Panc1 (cell line): ENCODE measurements around the gene FBXL16. TPM values are rescaled to one million over a fixed set of nuclear protein-coding genes. Genes with fewer than 3 reads are reported as not detected.

Source experiments
- ATAC-seq: fragments of 200-7000 bp; cut with Tn5 transposase; 2 replicates; pipeline ENCODE4 v1.9.1; 2020; ENCODE audit warnings: mild to moderate bottlenecking, moderate library complexity
- BruUV-seq: library from RNA; stranded (reverse); fragments of 400-500 nt; replicated peaks from 2 replicates; lab custom pipeline; 2021; lab: Mats Ljungman, UMichigan
- CTCF ChIA-PET: fragments of 300-600 bp; sonication (Branson Sonifier 250); formaldehyde crosslinking; loops from one replicate; lab custom pipeline; 2022; ENCODE audit warnings: antibody characterized with exemption; lab: Charles Lee
- POLR2A ChIA-PET: fragments of 300-600 bp; sonication (Branson Sonifier 250); formaldehyde crosslinking; loops from one replicate; lab custom pipeline; 2022; ENCODE audit warnings: antibody characterized with exemption; lab: Charles Lee
- DNase-seq: peaks from one replicate; pipeline ENCODE4 v3.0.0-alpha.2; 2010; ENCODE audit warnings: low read depth, low spot score
- H3K27ac ChIP-seq: 2 replicates; pipeline ENCODE4 v1.5.1; 2011; ENCODE audit warnings: mild to moderate bottlenecking, low read length, inconsistent platforms
- H3K27me3 ChIP-seq: fragments of 200-500 bp; sonication (Bioruptor generic); 2 replicates; pipeline ENCODE4 v1.6.0; 2014; ENCODE audit warnings: low read length, inconsistent platforms; ENCODE audit not compliant: control insufficient read depth, insufficient read depth
- H3K36me3 ChIP-seq: fragments of 200-500 bp; sonication (Bioruptor generic); 2 replicates; pipeline ENCODE4 v1.5.1; 2014; ENCODE audit warnings: inconsistent platforms, mild to moderate bottlenecking, low read length, moderate library complexity; ENCODE audit not compliant: control insufficient read depth, insufficient read depth
- H3K4me1 ChIP-seq: 2 replicates; pipeline ENCODE4 v1.5.1; 2011; ENCODE audit warnings: inconsistent platforms, mild to moderate bottlenecking, low read length, moderate library complexity; ENCODE audit not compliant: control insufficient read depth, insufficient read depth
- H3K4me3 ChIP-seq, 2 experiments: 2 replicates each; pipeline ENCODE4 v1.5.1; 2011 to 2012; ENCODE audit warnings: low read depth in 2 of 2, low read length in 2 of 2, mild to moderate bottlenecking in 2 of 2, inconsistent platforms in 1 of 2, moderate library complexity in 1 of 2
- H3K9me3 ChIP-seq: fragments of 200-500 bp; sonication (Bioruptor generic); 2 replicates; pipeline ENCODE4 v1.5.1; 2014; ENCODE audit warnings: low read depth, mild to moderate bottlenecking, inconsistent platforms, low read length, moderate library complexity; ENCODE audit not compliant: control insufficient read depth, insufficient read depth
- CTCF ChIP-seq: fragments of 450-650 bp; IDR thresholded peaks from 2 replicates; pipeline ENCODE4 v1.5.1; 2017; ENCODE audit warnings: mild to moderate bottlenecking
- POLR2AphosphoS5 ChIP-seq: IDR thresholded peaks from 2 replicates; pipeline ENCODE4 v1.6.1; 2012; ENCODE audit warnings: mild to moderate bottlenecking, low read depth, low read length, moderate library complexity
- REST ChIP-seq, 2 experiments: IDR thresholded peaks; 2 replicates each; pipeline ENCODE4 v1.6.1; 2011 to 2012; ENCODE audit warnings: low read depth in 2 of 2, control low read depth in 1 of 2, low read length in 1 of 2, mild to moderate bottlenecking in 1 of 2, moderate library complexity in 1 of 2; ENCODE audit not compliant: insufficient read depth in 1 of 2
- SIN3A ChIP-seq: IDR thresholded peaks from 2 replicates; pipeline ENCODE4 v1.6.1; 2012; ENCODE audit warnings: low read depth, mild to moderate bottlenecking, low read length, moderate library complexity, borderline replicate concordance; ENCODE audit not compliant: insufficient read depth
- TCF7L2 ChIP-seq: IDR thresholded peaks from 2 replicates; pipeline ENCODE4 v1.6.1; 2011; ENCODE audit warnings: mild to moderate bottlenecking, low read depth, low read length, inconsistent platforms
- in situ Hi-C: cut with HindIII; loops from 2 replicates; pipeline ENCODE4 v1.10.0; 2016; ENCODE audit warnings: low sequenced_read_pairs, low pct_unique_long_range_greater_than_20kb
- intact Hi-C: fragments of 100-400 bp; cut with micrococcal nuclease; formaldehyde crosslinking; loops from one replicate; pipeline ENCODE4 v1.10.0; 2022; ENCODE audit not compliant: unreplicated experiment
- total RNA-seq: library from RNA; stranded (reverse); gene quantifications from one replicate; pipeline ENCODE4 v1.2.1, GENCODE V29; 2021; ENCODE audit not compliant: unreplicated experiment

Gene FBXL16
- total RNA-seq, 1 experiment from 2014 or later, result 28.0 TPM

- CTCF ChIA-PET, result no interaction called here
- H3K4me1 ChIP-seq, result peaks cover 51% of the 10 kb centered on the region
- no TSS peak for BruUV-seq
Observed at GRCh38 chr16:644556-644955, 61.0 kb downstream of the FBXL16 start.

GRCh38 chr16:643050-643368 is 62.6 kb downstream of the FBXL16 start:
- no peaks in the 10 kb centered on the region for H3K9me3 ChIP-seq
- no peaks in the 10 kb centered on the region for H3K27me3 ChIP-seq
- DNase-seq (no peak), ATAC-seq (no peak)
- ChIA-PET POLR2A (no interaction called here), CTCF (no interaction called here)
- TF ChIP-seq POLR2AphosphoS5, result no peak
- no peak for TF ChIP-seq CTCF
- no peak for TF ChIP-seq TCF7L2
- no peak for TF ChIP-seq REST (IDR thresholded peaks at IDR 0.05; ENCODE audit: insufficient read depth in 1 of 2, low read depth in 2 of 2, low read length in 1 of 2)
- no peak for TF ChIP-seq SIN3A
- BruUV-seq, result no TSS peak
- H3K4me3 ChIP-seq, result peak overlapping the region; percentile 64 to 75
- intact Hi-C loops, result no loop called here
- H3K27ac ChIP-seq, result peak overlapping the region; percentile 91
- peaks cover 57% of the 10 kb centered on the region for H3K4me1 ChIP-seq
- in situ Hi-C loops, result no loop called here
- H3K36me3 ChIP-seq, result no peaks in the 10 kb centered on the region

More at GRCh38 chr16:644556-644955, 61.0 kb downstream of the FBXL16 start:
- no peaks in the 10 kb centered on the region for H3K36me3 ChIP-seq
- DNase-seq (no peak), ATAC-seq (no peak)
- POLR2A ChIA-PET, result no interaction called here
- no peak overlapping the region for H3K4me3 ChIP-seq
- in situ Hi-C loops, result no loop called here
- TF ChIP-seq TCF7L2, result no peak
- no peak for TF ChIP-seq CTCF
- TF ChIP-seq POLR2AphosphoS5, result no peak
- no peak for TF ChIP-seq REST (IDR thresholded peaks at IDR 0.05; ENCODE audit: insufficient read depth in 1 of 2, low read depth in 2 of 2, low read length in 1 of 2)
- TF ChIP-seq SIN3A, result no peak
- H3K27me3 ChIP-seq, result no peaks in the 10 kb centered on the region
- intact Hi-C loops, result no loop called here
- H3K9me3 ChIP-seq, result no peaks in the 10 kb centered on the region
- peak overlapping the region; percentile 25; the same call in 1 of the 2 replicates for H3K27ac ChIP-seq

Other genes with a start within 250 kb of the FBXL16 start
- 78.5 TPM for gene CAPN15, start 178.1 kb downstream of the FBXL16 start, total RNA-seq
- gene PRR35, start 145.4 kb downstream of the FBXL16 start, total RNA-seq, result 2.2 TPM
- gene NHLRC4, start 138.8 kb downstream of the FBXL16 start, total RNA-seq, result 4.0 TPM
- gene PIGQ, start 135.8 kb downstream of the FBXL16 start, total RNA-seq, result 83.5 TPM
- 30.7 TPM for gene RAB40C, start 115.7 kb downstream of the FBXL16 start, total RNA-seq
- gene WFIKKN1, start 74.8 kb downstream of the FBXL16 start, total RNA-seq, result 2.0 TPM
- gene METTL26, start 69.5 kb downstream of the FBXL16 start, total RNA-seq, result 91.8 TPM
- gene MCRIP2, start 64.0 kb downstream of the FBXL16 start, total RNA-seq, result 91.6 TPM
- 58.9 TPM for gene WDR90, start 56.4 kb downstream of the FBXL16 start, total RNA-seq
- 195 TPM for gene RHOT2, start 37.7 kb downstream of the FBXL16 start, total RNA-seq
- 6.6 TPM for gene RHBDL1, start 30.1 kb downstream of the FBXL16 start, total RNA-seq
- 217 TPM for gene STUB1, start 25.4 kb downstream of the FBXL16 start, total RNA-seq
- 73.9 TPM for gene JMJD8, start 21.5 kb downstream of the FBXL16 start, total RNA-seq
- gene WDR24, start 15.4 kb downstream of the FBXL16 start, total RNA-seq, result 17.9 TPM
- gene METRN, start 9.3 kb upstream of the FBXL16 start, total RNA-seq, result 407 TPM
- gene ANTKMT, start 15.3 kb upstream of the FBXL16 start, total RNA-seq, result 93.6 TPM
- gene CCDC78, start 20.6 kb upstream of the FBXL16 start, total RNA-seq, result 18.2 TPM
- gene HAGHL, start 21.3 kb upstream of the FBXL16 start, total RNA-seq, result 41.1 TPM
- gene CIAO3, start 35.2 kb upstream of the FBXL16 start, total RNA-seq, result 34.0 TPM
- 1.1 TPM for gene MSLN, start 54.9 kb upstream of the FBXL16 start, total RNA-seq
- gene RPUSD1, start 82.6 kb upstream of the FBXL16 start, total RNA-seq, result 61.1 TPM
- gene CHTF18, start 82.8 kb upstream of the FBXL16 start, total RNA-seq, result 118 TPM
- gene GNG13, start 94.9 kb upstream of the FBXL16 start, total RNA-seq, result 0.23 TPM